Measurements from ENCODE around the gene RIN1. TPM values are rescaled to one million over a fixed set of nuclear protein-coding genes. Genes with fewer than 3 reads are reported as not detected.

The RIN1 gene
- total and polyA plus RNA-seq, 2 of the 13 experiments (the other 11 are each of a cell fraction or from before 2014, with no cell fraction given), result 2.4 to 4.1 TPM

- no peak for TF ChIP-seq ZBTB37 (CRISPR knock-in tag; IDR thresholded peaks at IDR 0.05)
- TF ChIP-seq SMARCC2 (IDR thresholded peaks at IDR 0.05), result no peak
- TF ChIP-seq ZNF589 (CRISPR knock-in tag; conservative IDR thresholded peaks at IDR 0.05), result no peak; the same call in 1 of the 2 replicates
- no peak for TF ChIP-seq ZFP41 (CRISPR knock-in tag; IDR thresholded peaks at IDR 0.05; ENCODE audit: borderline replicate concordance)
- TF ChIP-seq DZIP1 (CRISPR knock-in tag; IDR thresholded peaks at IDR 0.05), result no peak
- peak; percentile 87 for TF ChIP-seq POLR2AphosphoS5 (IDR thresholded peaks at IDR 0.05; ENCODE audit: low read depth, low read length)
- TF ChIP-seq TBP (CRISPR knock-in tag; IDR thresholded peaks at IDR 0.05), result no peak
- TF ChIP-seq DDIT3 (CRISPR knock-in tag; IDR thresholded peaks at IDR 0.05), result no peak
- TF ChIP-seq NBN (conservative IDR thresholded peaks at IDR 0.05), result no peak
- no peak for TF ChIP-seq TSC22D2 (CRISPR knock-in tag; IDR thresholded peaks at IDR 0.05; ENCODE audit: borderline replicate concordance)
- peak; percentile 0; the same call in 1 of the 2 replicates for TF ChIP-seq ZNF724P (CRISPR knock-in tag; IDR thresholded peaks at IDR 0.05; ENCODE audit: borderline replicate concordance)
- TF ChIP-seq EHMT2 (IDR thresholded peaks at IDR 0.05; ENCODE audit: borderline replicate concordance, low read depth, low read length), result no peak
- peak; percentile 88 for TF ChIP-seq ATF7 (IDR thresholded peaks at IDR 0.05)
- peak; percentile 99 for TF ChIP-seq ATF7 (CRISPR knock-in tag; IDR thresholded peaks at IDR 0.05)
- TF ChIP-seq RNF2 (conservative IDR thresholded peaks at IDR 0.05; ENCODE audit: low read depth), result no peak
- TF ChIP-seq ZNF292 (CRISPR knock-in tag; IDR thresholded peaks at IDR 0.05; ENCODE audit: borderline replicate concordance, low read depth), result no peak; the same call in 1 of the 2 replicates
- TF ChIP-seq MAFK (conservative IDR thresholded peaks at IDR 0.05 in 1 of 2, IDR thresholded peaks at IDR 0.05 in 1 of 2; ENCODE audit: low read length in 2 of 2), result no peak
- TF ChIP-seq NFIB (CRISPR knock-in tag; IDR thresholded peaks at IDR 0.05; ENCODE audit: borderline replicate concordance), result no peak
- no peak for TF ChIP-seq PAWR (CRISPR knock-in tag; IDR thresholded peaks at IDR 0.05; ENCODE audit: borderline replicate concordance)
- no peak for TF ChIP-seq NAIF1 (CRISPR knock-in tag; IDR thresholded peaks at IDR 0.05; ENCODE audit: borderline replicate concordance)
- TF ChIP-seq ZNF776 (CRISPR knock-in tag; IDR thresholded peaks at IDR 0.05), result peak; percentile 76; the same call in 1 of the 2 replicates
- no peak for TF ChIP-seq ZNF232 (CRISPR knock-in tag; IDR thresholded peaks at IDR 0.05; ENCODE audit: borderline replicate concordance)
- TF ChIP-seq ATF7-NPFF (CRISPR knock-in tag; IDR thresholded peaks at IDR 0.05; ENCODE audit: low read depth), result peak; percentile 68; the same call in 1 of the 2 replicates
- TF ChIP-seq SPEN (CRISPR knock-in tag; IDR thresholded peaks at IDR 0.05; ENCODE audit: low read depth), result peak; percentile 10
- TF ChIP-seq AGO1 (IDR thresholded peaks at IDR 0.05; ENCODE audit: low read depth, low read length, poor library complexity, severe bottlenecking), result peak; percentile 53
- TF ChIP-seq MAFG (CRISPR knock-in tag; IDR thresholded peaks at IDR 0.05), result no peak
- no peak for TF ChIP-seq ZC3H4 (CRISPR knock-in tag; IDR thresholded peaks at IDR 0.05; ENCODE audit: borderline replicate concordance)
Measured at GRCh38 chr11:66288671-66289547, 47.3 kb downstream of the RIN1 start, which contains the start of gene YIF1A (continued).

Data from HepG2 (cell line).